GM12874 (cell line): ENCODE measurements around the gene MRPL43.

ENCODE experiments used
- TF ChIP-seq, protein P1 (sequence below): IDR thresholded peaks from 2 replicates; pipeline ENCODE4 v1.5.1; 2011; ENCODE audit warnings: low read depth, mild to moderate bottlenecking, control low read depth, low read length, moderate library complexity; ENCODE audit not compliant: insufficient read depth

Gene MRPL43

DNA sequence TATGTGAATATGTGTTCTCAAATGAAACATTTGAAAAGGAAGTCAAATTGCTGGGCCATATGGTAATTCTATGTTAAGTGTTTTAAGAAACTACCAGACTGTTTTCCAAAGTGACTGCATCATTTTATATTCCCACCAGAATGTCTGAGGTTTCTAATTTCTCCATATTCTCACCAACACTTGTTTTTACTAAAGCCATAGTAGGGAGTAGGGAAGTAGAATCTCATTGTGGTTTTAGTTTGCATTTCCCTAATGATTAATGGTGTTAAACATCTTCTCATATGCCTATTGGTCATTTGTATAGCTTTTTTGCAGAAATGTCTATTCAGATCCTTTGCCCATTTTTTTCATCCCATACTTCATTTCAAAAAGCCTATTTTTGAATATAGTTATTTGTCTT lies 27.0 kb downstream of the MRPL43 start:
- TF ChIP-seq, protein P1, sequence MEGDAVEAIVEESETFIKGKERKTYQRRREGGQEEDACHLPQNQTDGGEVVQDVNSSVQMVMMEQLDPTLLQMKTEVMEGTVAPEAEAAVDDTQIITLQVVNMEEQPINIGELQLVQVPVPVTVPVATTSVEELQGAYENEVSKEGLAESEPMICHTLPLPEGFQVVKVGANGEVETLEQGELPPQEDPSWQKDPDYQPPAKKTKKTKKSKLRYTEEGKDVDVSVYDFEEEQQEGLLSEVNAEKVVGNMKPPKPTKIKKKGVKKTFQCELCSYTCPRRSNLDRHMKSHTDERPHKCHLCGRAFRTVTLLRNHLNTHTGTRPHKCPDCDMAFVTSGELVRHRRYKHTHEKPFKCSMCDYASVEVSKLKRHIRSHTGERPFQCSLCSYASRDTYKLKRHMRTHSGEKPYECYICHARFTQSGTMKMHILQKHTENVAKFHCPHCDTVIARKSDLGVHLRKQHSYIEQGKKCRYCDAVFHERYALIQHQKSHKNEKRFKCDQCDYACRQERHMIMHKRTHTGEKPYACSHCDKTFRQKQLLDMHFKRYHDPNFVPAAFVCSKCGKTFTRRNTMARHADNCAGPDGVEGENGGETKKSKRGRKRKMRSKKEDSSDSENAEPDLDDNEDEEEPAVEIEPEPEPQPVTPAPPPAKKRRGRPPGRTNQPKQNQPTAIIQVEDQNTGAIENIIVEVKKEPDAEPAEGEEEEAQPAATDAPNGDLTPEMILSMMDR: no peak

DNA sequence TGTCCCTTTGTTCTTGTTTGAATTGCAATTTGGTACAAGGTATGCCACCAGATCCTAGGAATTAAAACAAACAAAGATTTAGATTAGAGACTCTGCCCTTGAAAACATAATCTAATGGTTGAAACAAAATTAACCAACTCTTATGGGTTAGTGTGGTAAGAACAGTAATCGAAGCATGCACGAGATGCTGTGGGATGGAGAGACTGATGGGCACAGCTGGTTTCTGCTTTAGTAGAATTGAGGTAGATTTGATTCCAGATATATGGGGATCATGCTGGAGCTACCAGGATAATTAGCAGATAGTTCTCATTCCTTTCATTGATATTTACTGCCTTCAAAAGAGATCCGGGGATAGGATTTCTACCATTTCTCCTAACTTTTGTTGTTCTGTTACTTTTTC lies 38.4 kb downstream of the MRPL43 start:
- TF ChIP-seq, protein P1: no peak

DNA sequence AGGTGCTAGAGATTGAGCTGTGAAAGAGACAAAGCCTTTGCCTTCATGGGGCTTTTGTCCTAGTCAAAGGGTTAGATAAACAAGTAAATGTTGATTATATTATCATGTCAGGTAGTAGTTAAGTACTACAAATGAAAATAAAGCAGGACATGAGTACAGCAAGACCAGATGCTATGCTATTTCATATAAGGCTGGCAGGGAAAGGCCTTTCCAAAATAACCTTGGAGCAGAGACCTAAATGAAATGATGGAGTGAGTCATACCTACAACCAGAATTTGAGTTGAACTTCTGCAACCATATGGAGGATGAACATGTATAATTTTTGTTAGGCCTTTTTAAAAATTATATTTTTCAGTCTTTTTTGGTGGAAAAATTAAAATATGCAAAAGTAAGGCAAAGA lies 41.5 kb downstream of the MRPL43 start:
- TF ChIP-seq, protein P1: no peak

DNA sequence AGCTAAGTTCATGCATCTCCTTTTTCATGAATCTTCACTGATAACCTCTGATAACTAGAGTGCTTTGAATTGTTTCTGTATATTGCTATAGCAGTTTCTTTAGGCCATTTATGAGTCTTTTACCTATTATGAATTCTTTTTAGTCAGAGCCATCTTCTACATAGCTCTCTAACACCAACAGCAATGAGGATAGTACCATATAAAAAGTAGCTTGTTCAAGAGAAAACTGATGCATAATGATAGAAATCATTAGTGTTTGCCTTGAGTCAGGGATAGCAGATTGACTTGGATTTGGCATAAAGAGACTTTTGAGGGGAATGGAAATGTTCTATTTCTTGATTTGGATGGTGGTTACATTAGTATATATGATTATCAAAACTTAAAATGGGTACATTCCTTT lies 43.8 kb downstream of the MRPL43 start:
- TF ChIP-seq, protein P1: no peak

DNA sequence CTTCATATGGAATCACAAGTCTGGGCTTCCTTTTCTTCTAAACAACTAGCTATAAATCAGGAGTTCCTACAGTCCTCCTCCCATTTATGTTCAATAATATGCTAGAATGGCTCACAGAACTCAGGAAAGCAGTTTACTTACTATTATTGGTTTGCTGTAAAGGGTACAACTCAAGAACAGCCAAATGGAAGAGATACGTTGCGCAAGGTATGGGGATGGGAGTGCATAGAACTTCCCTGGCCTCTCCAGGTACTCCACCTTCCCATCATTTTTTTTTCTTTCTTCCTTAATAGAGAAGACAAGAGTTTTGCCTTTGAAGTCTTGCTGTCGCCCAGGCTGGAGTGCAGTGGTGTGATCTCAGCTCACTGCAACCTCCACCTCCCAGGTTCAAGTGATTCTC lies 45.1 kb downstream of the MRPL43 start:
- TF ChIP-seq, protein P1: no peak

DNA sequence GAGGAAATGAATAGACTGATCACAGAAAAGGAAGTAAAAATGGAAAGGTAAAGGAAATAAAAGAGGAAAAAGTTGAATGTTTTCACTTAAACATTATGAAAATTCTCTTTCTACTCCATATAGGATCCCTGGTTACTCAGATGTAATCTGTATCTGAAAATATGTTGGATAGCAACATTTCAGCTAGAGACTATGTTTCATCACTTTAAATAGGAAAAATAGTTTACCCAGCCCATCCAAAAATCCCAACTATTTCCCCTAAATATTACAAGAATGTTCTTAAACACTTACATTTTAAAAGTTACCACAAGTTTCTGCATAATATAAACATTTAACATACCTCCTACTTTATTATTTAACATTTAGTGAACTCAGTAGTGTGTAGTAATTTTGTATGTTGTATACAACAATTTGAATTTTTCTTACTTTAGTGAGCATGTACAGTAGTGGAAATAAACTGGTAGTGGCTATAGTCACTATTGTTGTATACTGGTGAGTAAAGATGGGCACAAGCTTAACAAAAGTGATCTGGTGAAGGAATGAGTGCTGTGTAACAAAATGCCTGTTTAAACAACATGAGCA lies 47.4 kb downstream of the MRPL43 start:
- TF ChIP-seq, protein P1: no peak
